HL-60 (cell line): ENCODE measurements around the gene PCYOX1L.

ENCODE experiments used
- DNase-seq, 2 experiments: peaks; one replicate each; pipeline ENCODE4 v3.0.0-alpha.2; 2010 to 2020; ENCODE audit warnings: low read depth in 1 of 2, low spot score in 1 of 2
- H3K27ac ChIP-seq: fragments of 250-450 bp; sonication (Bioruptor Pico); replicated peaks from 2 replicates; pipeline ENCODE4 v1.5.1; 2020; ENCODE audit warnings: mild to moderate bottlenecking, moderate library complexity
- H3K27me3 ChIP-seq: fragments of 250-450 bp; sonication (Bioruptor Pico); 2 replicates; pipeline ENCODE4 v1.5.1; 2021; ENCODE audit warnings: mild to moderate bottlenecking, moderate library complexity; ENCODE audit not compliant: insufficient read depth, poor library complexity, severe bottlenecking
- H3K4me3 ChIP-seq: replicated peaks from 2 replicates; pipeline ENCODE4 v1.5.1; 2011; ENCODE audit warnings: mild to moderate bottlenecking, control low read depth, low read length; ENCODE audit not compliant: insufficient read depth
- CTCF ChIP-seq: IDR thresholded peaks from one replicate; pipeline ENCODE4 v1.5.1; 2011; ENCODE audit warnings: low read length, control low read depth, inconsistent platforms; ENCODE audit not compliant: insufficient read depth
- GABPA ChIP-seq: IDR thresholded peaks from 2 replicates; pipeline ENCODE4 v1.6.1; 2012; ENCODE audit warnings: low read depth
- POLR2AphosphoS5 ChIP-seq: IDR thresholded peaks from 2 replicates; pipeline ENCODE4 v1.6.1; 2012; ENCODE audit warnings: low read depth
- REST ChIP-seq: IDR thresholded peaks from 2 replicates; pipeline ENCODE4 v1.6.1; 2012; ENCODE audit warnings: low read depth; ENCODE audit not compliant: insufficient replicate concordance
- SPI1 ChIP-seq: IDR thresholded peaks from 2 replicates; pipeline ENCODE4 v1.6.1; 2012; ENCODE audit warnings: low read depth, mild to moderate bottlenecking, borderline replicate concordance

The PCYOX1L gene

GRCh38 chr5:149365418-149365817 lies 7.6 kb downstream of the PCYOX1L start:
- Histone ChIP-seq H3K27me3 (no peaks in the 10 kb centered on the region), H3K27ac (no peak overlapping the region), H3K4me3 (no peak overlapping the region)
- TF ChIP-seq POLR2AphosphoS5 (no peak), CTCF (no peak), GABPA (no peak), REST (no peak), SPI1 (no peak)
- no peak for DNase-seq

GRCh38 chr5:149366169-149366729 lies 8.4 kb downstream of the PCYOX1L start:
- H3K27ac ChIP-seq: peak overlapping the region; percentile 74
- no peaks in the 10 kb centered on the region for H3K27me3 ChIP-seq
- no peak overlapping the region for H3K4me3 ChIP-seq
- TF ChIP-seq REST (no peak), CTCF (no peak), POLR2AphosphoS5 (no peak), SPI1 (no peak)
- DNase-seq: no peak

- H3K27me3 ChIP-seq: no peaks in the 10 kb centered on the region
- H3K27ac ChIP-seq: peak overlapping the region; percentile 74
- TF ChIP-seq GABPA: no peak
- peak; percentile 54 for TF ChIP-seq POLR2AphosphoS5
- no peak for TF ChIP-seq REST
- TF ChIP-seq CTCF: peak; percentile 84
- TF ChIP-seq SPI1: peak; percentile 48; the same call in 1 of the 2 replicates
- H3K4me3 ChIP-seq: no peak overlapping the region
- peak; percentile 63 to 84 for DNase-seq
Measured at GRCh38 chr5:149367249-149367971, 9.6 kb downstream of the PCYOX1L start.
